HT1080 (cell line): ENCODE data around the gene PLVAP. TPM values are rescaled to one million over a fixed set of nuclear protein-coding genes. Genes with fewer than 3 reads are reported as not detected.

Experiments
- DNase-seq: peaks from one replicate; pipeline ENCODE4 v3.0.0-alpha.2; 2015; ENCODE audit warnings: low read depth
- total RNA-seq: library from RNA; depleted of rRNA; stranded (reverse); fragments of >200 nt; shearing (Covaris generic); gene quantifications from 2 replicates; pipeline ENCODE4 v1.2.3, GENCODE V29; 2014

Gene PLVAP
- total RNA-seq, 1 experiment from 2014 or later: not detected

DNA sequence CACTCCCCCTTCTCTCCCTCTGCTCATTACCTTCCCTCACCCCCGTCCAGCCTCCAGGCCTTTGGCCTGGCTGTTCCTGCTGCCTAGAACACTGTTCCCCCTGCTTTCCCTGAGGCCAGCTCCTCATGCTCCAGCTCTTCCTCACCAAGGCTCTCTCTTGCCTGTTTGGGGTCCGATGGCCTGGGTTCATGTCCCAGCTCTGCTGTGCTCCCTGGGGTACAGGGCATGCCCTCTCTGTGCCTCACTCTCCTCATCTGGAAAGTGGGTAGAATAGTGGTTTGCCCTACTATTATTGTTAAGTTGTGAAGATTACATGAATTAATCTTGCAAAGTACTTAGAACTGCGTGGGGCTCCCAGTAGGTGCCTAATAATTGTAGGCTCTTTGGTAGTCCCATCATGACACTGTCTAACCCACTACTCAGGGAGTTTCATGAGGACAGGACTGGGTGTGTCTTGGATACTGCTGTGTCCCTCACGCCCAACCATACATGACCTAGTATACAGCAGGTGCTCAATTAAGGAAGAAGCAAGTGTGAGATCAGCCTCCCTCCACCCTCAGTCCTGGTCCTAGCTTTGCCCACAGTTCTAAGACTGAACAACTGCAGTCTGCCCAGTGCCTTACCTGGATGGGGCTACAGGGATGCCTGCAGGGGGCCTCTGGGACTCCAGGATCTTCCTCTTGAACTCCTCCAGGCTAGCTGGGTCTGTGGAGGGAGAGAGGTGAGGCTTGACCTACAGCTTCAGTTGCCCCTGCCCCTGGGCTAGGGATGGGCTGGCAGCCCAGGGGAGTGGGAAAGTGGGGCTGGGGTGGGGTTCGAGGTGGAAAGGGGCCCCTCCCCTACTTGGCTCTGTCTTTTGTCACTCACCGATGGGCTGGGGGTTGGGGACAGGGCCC is 17.0 kb downstream of the PLVAP start:
- DNase-seq: no peak

DNA sequence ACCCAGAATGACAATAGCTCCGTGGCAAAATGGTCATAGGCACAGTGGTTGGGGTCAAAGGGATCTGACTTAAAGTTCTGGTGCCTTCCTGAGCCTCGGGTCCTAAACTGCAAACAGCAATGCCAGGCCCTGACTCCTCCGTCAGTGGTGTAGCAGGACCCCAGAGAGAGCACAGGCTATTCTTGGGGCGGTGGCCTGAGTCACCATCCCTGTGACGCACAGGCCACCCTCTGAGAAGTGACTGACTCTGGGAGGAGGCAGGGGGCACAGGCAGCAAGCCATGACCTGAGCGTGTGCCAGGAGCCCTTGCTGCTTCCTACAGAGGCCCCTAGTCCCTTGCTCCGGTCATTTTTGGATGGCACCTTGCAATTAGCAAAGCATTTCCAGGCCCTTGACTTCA is 18.7 kb downstream of the PLVAP start:
- DNase-seq: peak; percentile 79

- no peak for DNase-seq
These were observed 19.4 kb downstream of the PLVAP start for GRCh38 chr19:17357724-17358123.

DNA sequence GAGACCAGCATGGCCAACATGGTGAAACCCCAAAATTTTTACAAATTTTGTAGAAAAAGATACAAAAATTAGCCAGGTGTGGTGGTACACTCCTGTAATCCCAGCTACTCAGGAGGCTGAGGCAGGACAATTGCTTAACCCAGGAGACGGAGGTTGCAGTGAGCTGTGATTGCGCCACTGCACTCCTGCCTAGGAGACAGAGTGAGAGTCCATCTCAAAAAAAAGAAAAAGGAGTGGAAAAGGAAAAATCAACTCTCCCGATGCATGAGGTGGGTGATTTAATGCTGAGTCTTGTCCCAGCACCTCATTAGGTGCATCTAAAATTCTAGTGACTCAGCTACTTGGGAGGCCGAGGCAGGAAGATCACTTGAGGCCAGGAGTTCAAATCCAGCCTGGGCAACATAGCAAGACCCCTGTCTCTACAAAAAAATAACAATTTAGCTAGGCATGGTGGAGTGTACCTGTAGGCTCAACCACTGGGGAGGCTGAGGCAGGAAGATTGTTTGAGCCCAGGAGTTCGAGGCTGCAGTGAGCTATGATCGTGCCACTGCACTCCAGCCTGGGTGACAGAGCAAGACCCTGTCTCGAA is 20.0 kb downstream of the PLVAP start:
- DNase-seq: no peak

DNA sequence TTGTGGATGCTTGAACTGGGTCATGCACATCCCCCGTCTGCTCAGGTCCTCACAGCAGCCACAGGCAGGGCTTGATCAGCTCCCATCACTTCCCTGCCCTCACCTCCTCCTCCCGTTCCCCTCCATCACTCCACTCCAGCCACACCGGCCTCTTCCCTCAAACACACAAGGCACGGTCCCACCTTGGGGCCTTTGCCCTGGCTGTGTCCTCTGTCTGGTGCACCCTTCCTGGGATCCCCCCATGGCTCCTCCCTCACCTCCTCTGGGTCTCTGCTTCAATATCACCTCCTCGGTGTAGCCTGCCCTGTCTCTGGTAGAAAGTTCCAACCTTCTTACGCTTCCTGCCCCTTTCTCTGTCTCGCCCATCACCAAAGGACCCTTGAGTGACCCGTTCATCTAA is 23.8 kb downstream of the PLVAP start:
- DNase-seq: no peak

GRCh38 chr19:17352608-17353280 is 24.4 kb downstream of the PLVAP start:
- DNase-seq: no peak

GRCh38 chr19:17351815-17352435 is 25.2 kb downstream of the PLVAP start:
- no peak for DNase-seq

- peak; percentile 89 for DNase-seq
These were observed 28.4 kb downstream of the PLVAP start for GRCh38 chr19:17348700-17349099.

- no peak for DNase-seq
These were observed 29.3 kb downstream of the PLVAP start for GRCh38 chr19:17347877-17348276.

DNA sequence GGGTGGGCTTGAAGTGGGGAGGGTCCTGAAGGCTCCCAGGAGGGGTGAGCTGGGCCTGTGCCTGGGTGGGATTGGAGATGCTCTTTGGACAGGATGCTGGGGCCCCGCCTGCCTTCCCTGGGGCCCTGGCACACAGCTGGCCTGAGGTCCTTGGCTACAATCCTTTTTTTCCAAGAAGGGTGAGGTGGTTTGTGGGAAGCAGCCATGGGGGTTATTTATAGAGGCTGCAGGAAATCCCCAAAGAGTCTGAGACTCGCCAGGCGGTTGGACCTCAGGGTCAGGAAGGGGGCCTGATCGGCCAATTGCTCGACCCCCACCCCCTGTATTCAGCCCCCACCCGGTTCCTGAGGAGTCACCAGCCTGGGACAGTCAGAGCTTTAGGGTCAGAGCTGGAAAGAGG is 29.8 kb downstream of the PLVAP start:
- DNase-seq: peak; percentile 46

DNA sequence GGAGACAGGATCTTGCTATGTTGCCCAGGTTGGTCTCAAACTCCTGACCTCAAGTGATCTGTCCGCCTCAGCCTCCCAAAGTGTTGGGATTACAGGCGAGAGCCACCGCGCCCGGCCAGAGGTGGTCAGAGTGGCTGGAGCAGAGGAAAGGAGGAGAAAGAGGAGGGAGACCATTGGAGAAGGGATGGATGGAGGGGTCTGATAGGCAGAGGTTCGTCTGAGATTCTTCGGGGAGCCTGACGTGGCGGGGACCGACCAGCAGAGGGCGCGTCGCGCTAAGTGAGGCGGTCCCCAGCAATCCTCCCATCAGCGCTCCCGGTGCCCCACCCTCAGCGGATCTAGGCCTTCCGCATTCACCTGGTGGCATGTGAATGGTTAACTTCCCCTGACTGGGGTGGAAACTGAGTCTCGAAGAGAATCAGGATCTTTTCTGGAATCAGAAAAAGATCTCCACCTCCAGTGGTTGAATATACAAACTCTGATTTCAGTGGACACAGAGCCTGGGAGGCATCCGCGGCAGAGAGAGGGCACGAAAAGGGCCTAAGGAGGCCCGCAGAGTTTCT is 31.0 kb downstream of the PLVAP start:
- DNase-seq: peak; percentile 70

- DNase-seq: no peak
These were observed 35.3 kb downstream of the PLVAP start for GRCh38 chr19:17341845-17342244.

DNA sequence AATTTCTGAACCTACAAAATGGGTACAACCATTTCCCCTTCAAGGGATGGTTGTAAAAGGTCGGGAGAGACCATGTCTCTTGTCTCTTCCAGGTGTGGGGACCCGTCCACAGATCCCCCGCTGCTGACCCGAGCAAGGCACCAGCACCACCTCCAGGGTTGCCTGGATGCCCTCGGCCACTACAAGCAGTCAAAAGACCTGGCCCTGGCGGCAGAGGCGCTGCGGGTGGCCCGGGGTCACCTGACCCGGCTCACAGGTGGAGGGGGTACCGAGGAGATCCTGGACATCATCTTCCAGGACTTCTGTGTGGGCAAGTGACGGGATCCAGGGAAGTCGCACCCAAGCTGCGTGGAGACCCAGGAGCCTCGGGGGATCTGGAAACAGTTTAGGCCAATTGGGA is 35.8 kb downstream of the PLVAP start:
- no peak for DNase-seq

- DNase-seq: no peak
These were observed 36.2 kb downstream of the PLVAP start for GRCh38 chr19:17340871-17341357.

DNA sequence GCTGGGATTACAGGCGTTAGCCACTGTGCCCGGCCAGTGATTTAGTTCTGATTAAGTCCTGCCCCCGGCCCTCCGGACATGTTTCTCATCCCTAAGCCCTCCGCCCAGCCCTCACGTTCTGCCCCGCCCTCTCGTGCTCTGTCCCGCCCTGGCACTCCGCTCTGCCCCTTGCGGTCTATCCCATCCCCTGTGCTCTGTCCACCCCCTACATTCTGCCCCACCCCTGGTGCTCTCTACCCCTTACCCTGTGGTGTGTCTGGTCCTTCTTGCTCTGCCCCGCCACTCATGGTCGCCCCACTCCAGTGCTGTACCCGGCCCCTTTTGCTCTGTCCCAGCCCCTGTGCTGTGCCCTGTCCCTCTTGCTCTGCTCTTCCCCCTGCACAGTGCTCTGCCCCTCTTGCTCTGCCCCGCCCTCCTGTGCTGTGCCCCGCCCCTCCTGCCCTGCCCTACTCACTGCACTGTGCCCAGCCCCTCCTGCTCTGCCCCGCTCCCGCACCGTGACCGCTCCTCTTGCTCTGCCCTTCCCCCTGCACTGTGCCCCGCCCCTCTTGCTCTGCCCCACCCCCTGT is 36.8 kb downstream of the PLVAP start:
- no peak for DNase-seq

GRCh38 chr19:17339088-17339741 is 37.9 kb downstream of the PLVAP start:
- no peak for DNase-seq

GRCh38 chr19:17338433-17339078 is 38.6 kb downstream of the PLVAP start:
- no peak for DNase-seq

- no peak for DNase-seq
These were observed 39.3 kb downstream of the PLVAP start for GRCh38 chr19:17337675-17338432.
